Activated T-cell treated with anti-CD3 and anti-CD28 coated beads, Interleukin-2, amount 50 U/mL, for 4 hours (primary cell): ENCODE data around the gene UBL5. TPM values are rescaled to one million over a fixed set of nuclear protein-coding genes. Genes with fewer than 3 reads are reported as not detected.
"Not testable (repeated sequence)": the region's sequence is repeated elsewhere in the genome, so short reads cannot be mapped to it uniquely, and the experiment has no call there.

Experiments
- ATAC-seq, 2 donors: fragments of 200-7000 bp; cut with Tn5 transposase; one replicate each; pipeline ENCODE4 v1.10.0; 2021
- DNase-seq: peaks from one replicate; pipeline ENCODE4 v3.0.0-alpha.2; 2020
- H3K27me3 Mint-ChIP-seq: one replicate; pipeline ENCODE4 v1.8.0; 2021; ENCODE audit warnings: low read depth, mixed read lengths
- H3K36me3 Mint-ChIP-seq: one replicate; pipeline ENCODE4 v1.8.0; 2022; ENCODE audit warnings: mixed read lengths; ENCODE audit not compliant: insufficient read depth
- H3K4me1 Mint-ChIP-seq: one replicate; pipeline ENCODE4 v1.8.0; 2021; ENCODE audit warnings: low read depth, mixed read lengths
- H3K4me3 Mint-ChIP-seq: one replicate; pipeline ENCODE4 v1.8.0; 2021; ENCODE audit warnings: mild to moderate bottlenecking, moderate library complexity, mixed read lengths
- H3K9me3 Mint-ChIP-seq: one replicate; pipeline ENCODE4 v1.8.0; 2021; ENCODE audit warnings: mixed read lengths
- total RNA-seq, 3 donors: library from RNA; stranded (reverse); gene quantifications; one replicate each; pipeline ENCODE4 v1.2.1, GENCODE V29; 2021

UBL5 gene
- 100 to 1,000 TPM; 323 to 345 (median 343) TPM for total RNA-seq

GRCh38 chr19:9827289-9828238 lies at the start of gene UBL5:
TSS of gene UBL5 (plus strand) at chr19:9827918. CDS start at chr19:9828338, 420 bp downstream.
- Mint-ChIP-seq H3K9me3 (no peaks in the 10 kb centered on the region), H3K36me3 (peaks cover 11% of the 10 kb centered on the region), H3K4me3 (peak within 1 kb of the TSS; percentile 99), H3K4me1 (peaks cover 20% of the 10 kb centered on the region), H3K27me3 (no peaks in the 10 kb centered on the region)
- DNase-seq (peak; percentile 83), ATAC-seq (peak; percentile 99 to 100)

- Mint-ChIP-seq H3K4me3 (no peak overlapping the region), H3K27me3 (no peaks in the 10 kb centered on the region), H3K36me3 (peaks cover 6% of the 10 kb centered on the region), H3K4me1 (peaks cover 13% of the 10 kb centered on the region), H3K9me3 (peaks cover 7% of the 10 kb centered on the region)
- ATAC-seq (no peak), DNase-seq (no peak)
These were observed 45.4 kb upstream of the UBL5 start for GRCh38 chr19:9782338-9782737.

GRCh38 chr19:9784163-9784496 lies 43.6 kb upstream of the UBL5 start:
- not testable (repeated sequence) for H3K27me3 Mint-ChIP-seq, ATAC-seq, H3K9me3 Mint-ChIP-seq, DNase-seq, H3K36me3 Mint-ChIP-seq
- Mint-ChIP-seq H3K4me3 (peak overlapping the region; percentile 34), H3K4me1 (peaks cover 13% of the 10 kb centered on the region)

- no peaks in the 10 kb centered on the region for H3K27me3 Mint-ChIP-seq
- peaks cover 3% of the 10 kb centered on the region for H3K36me3 Mint-ChIP-seq
- no peaks in the 10 kb centered on the region for H3K9me3 Mint-ChIP-seq
- peaks cover 17% of the 10 kb centered on the region for H3K4me1 Mint-ChIP-seq
- peak overlapping the region; percentile 88 for H3K4me3 Mint-ChIP-seq
- peak; percentile 98 for DNase-seq
- ATAC-seq, result peak; percentile 84 to 88
These were observed 42.1 kb upstream of the UBL5 start for GRCh38 chr19:9785367-9786331.

- H3K27me3 Mint-ChIP-seq, result no peaks in the 10 kb centered on the region
- ATAC-seq (no peak), DNase-seq (no peak)
- peaks cover 19% of the 10 kb centered on the region for H3K4me1 Mint-ChIP-seq
- no peaks in the 10 kb centered on the region for H3K36me3 Mint-ChIP-seq
- no peaks in the 10 kb centered on the region for H3K9me3 Mint-ChIP-seq
- peak overlapping the region; percentile 88 for H3K4me3 Mint-ChIP-seq
These were observed 41.4 kb upstream of the UBL5 start for GRCh38 chr19:9786342-9786741.

- no peaks in the 10 kb centered on the region for H3K9me3 Mint-ChIP-seq
- DNase-seq (no peak), ATAC-seq (no peak)
- no peaks in the 10 kb centered on the region for H3K27me3 Mint-ChIP-seq
- peak overlapping the region; percentile 61 for H3K4me3 Mint-ChIP-seq
- peaks cover 22% of the 10 kb centered on the region for H3K4me1 Mint-ChIP-seq
- no peaks in the 10 kb centered on the region for H3K36me3 Mint-ChIP-seq
These were observed 40.9 kb upstream of the UBL5 start for GRCh38 chr19:9786819-9787218.

GRCh38 chr19:9788604-9789003 lies 39.1 kb upstream of the UBL5 start:
- H3K27me3 Mint-ChIP-seq, ATAC-seq, H3K9me3 Mint-ChIP-seq, DNase-seq, H3K4me3 Mint-ChIP-seq, H3K36me3 Mint-ChIP-seq: not testable (repeated sequence)
- peaks cover 27% of the 10 kb centered on the region for H3K4me1 Mint-ChIP-seq

- Mint-ChIP-seq H3K4me3 (no peak overlapping the region), H3K9me3 (no peaks in the 10 kb centered on the region), H3K27me3 (no peaks in the 10 kb centered on the region), H3K4me1 (peaks cover 26% of the 10 kb centered on the region), H3K36me3 (no peaks in the 10 kb centered on the region)
- ATAC-seq (no peak), DNase-seq (no peak)
These were observed 38.7 kb upstream of the UBL5 start for GRCh38 chr19:9789066-9789465.

- not testable (repeated sequence) for DNase-seq, H3K9me3 Mint-ChIP-seq, H3K36me3 Mint-ChIP-seq, H3K27me3 Mint-ChIP-seq, H3K4me3 Mint-ChIP-seq, ATAC-seq
- peaks cover 22% of the 10 kb centered on the region for H3K4me1 Mint-ChIP-seq
These were observed 38.1 kb upstream of the UBL5 start for GRCh38 chr19:9789579-9789978.

GRCh38 chr19:9791073-9791367 lies 36.7 kb upstream of the UBL5 start:
- not testable (repeated sequence) for H3K27me3 Mint-ChIP-seq, H3K9me3 Mint-ChIP-seq, DNase-seq, ATAC-seq, H3K36me3 Mint-ChIP-seq
- peak overlapping the region; percentile 81 for H3K4me3 Mint-ChIP-seq
- peaks cover 16% of the 10 kb centered on the region for H3K4me1 Mint-ChIP-seq

- Mint-ChIP-seq H3K4me3 (peak overlapping the region; percentile 81), H3K4me1 (peaks cover 21% of the 10 kb centered on the region), H3K27me3 (no peaks in the 10 kb centered on the region), H3K9me3 (no peaks in the 10 kb centered on the region), H3K36me3 (no peaks in the 10 kb centered on the region)
- DNase-seq (peak; percentile 97), ATAC-seq (peak; percentile 62 to 66)
These were observed 36.0 kb upstream of the UBL5 start for GRCh38 chr19:9791552-9792205.

- ATAC-seq, result peak; percentile 70 to 76
- Mint-ChIP-seq H3K27me3 (no peaks in the 10 kb centered on the region), H3K36me3 (no peaks in the 10 kb centered on the region), H3K4me1 (peaks cover 21% of the 10 kb centered on the region), H3K9me3 (no peaks in the 10 kb centered on the region), H3K4me3 (peak overlapping the region; percentile 81)
- DNase-seq, result peak; percentile 95
These were observed 35.3 kb upstream of the UBL5 start for GRCh38 chr19:9792206-9793070.

GRCh38 chr19:9793071-9793591 lies 34.6 kb upstream of the UBL5 start:
- H3K4me3 Mint-ChIP-seq, result peak overlapping the region; percentile 81
- peaks cover 21% of the 10 kb centered on the region for H3K4me1 Mint-ChIP-seq
- no peaks in the 10 kb centered on the region for H3K9me3 Mint-ChIP-seq
- peak; percentile 59 for DNase-seq
- no peaks in the 10 kb centered on the region for H3K36me3 Mint-ChIP-seq
- peak; percentile 19 to 25 for ATAC-seq
- H3K27me3 Mint-ChIP-seq, result no peaks in the 10 kb centered on the region
